ENCODE results near the gene TMEM89.

TMEM89 gene

DNA sequence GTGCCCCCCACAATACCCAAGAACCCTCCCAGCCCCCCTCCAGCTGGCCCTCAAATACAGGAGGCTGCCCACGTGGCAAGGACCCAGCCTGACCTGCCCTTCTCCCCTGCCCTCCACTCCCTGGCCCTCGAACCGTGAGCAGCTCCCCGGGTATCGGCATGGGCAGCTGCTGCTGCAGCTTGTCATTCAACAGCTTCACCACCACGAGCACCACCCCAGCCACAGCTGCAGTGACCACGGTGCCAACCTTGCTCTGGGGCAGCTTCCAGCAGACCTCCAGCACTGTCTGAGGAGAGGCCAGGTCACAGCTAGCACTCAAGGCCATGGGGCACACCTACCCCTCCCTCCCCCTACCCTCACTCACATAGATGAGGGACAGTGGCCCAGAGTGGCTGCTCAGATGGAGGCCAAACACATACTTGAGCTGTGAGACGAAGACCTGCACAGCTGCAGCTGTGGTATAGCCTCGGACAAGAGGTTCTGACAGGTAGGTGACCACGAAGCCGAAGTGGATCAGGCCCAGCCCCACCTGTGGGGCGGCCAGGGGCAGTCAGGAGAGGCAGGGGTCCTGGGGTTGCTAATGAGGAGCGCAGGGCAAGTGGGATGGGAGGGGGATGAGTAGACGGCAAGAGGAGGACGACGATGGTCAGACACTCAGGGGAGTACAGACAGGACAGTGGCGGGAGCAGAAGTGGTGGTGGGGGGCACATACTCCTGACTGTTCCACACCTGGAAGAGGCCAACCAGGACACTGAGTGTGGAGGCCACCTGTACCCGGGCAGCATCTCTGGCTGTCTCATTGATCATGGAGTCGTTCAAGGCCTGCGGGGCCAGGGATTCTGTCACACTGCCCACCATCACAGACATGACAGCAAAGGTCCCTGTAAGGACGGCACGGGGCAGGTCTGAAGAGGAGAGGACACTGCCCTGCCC lies 10.2 kb upstream of the TMEM89 start:
- Histone ChIP-seq H3K4me3 (ENCODE audit: insufficient read depth, low read depth, low read length, poor library complexity, severe bottlenecking) (no peak overlapping the region), H3K36me3 (ENCODE audit: control insufficient read depth, insufficient read depth, low read length) (peaks cover 13% of the 10 kb centered on the region), H3K9me3 (ENCODE audit: control insufficient read depth, low read length) (no peaks in the 10 kb centered on the region), H3K27ac (ENCODE audit: insufficient read depth, low read length, poor library complexity, severe bottlenecking) (no peak overlapping the region), H3K27me3 (replicated peaks; ENCODE audit: control insufficient read depth, insufficient read depth, low read length, poor library complexity, severe bottlenecking) (no peaks in the 10 kb centered on the region), H3K4me1 (ENCODE audit: control insufficient read depth, insufficient read depth, low read length, poor library complexity, severe bottlenecking) (peaks cover 7% of the 10 kb centered on the region)
- DNase-seq, result no peak

DNA sequence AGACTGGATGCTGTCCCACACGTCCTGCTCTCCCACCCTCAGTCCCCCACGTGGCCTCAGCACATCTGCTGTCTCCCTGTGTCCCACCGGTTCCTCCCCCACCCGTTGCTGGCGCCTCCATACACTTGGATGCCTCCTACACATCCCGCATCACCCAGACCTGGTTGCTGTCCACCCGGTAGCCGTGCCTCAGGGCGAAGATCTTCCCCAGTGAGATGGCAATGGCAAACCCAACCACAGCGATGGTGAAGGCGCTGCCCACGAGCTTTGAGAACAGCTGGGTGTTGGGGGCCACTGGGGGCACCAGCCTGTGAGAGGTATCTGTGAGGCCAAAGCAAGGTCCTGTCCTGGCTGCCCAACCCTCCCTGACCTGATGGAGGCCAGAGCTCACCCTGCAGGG lies 9.3 kb upstream of the TMEM89 start:
- Histone ChIP-seq H3K27ac (ENCODE audit: insufficient read depth, low read length, poor library complexity, severe bottlenecking) (no peak overlapping the region), H3K36me3 (ENCODE audit: control insufficient read depth, insufficient read depth, low read length) (peaks cover 15% of the 10 kb centered on the region), H3K4me1 (ENCODE audit: control insufficient read depth, insufficient read depth, low read length, poor library complexity, severe bottlenecking) (peaks cover 1% of the 10 kb centered on the region), H3K27me3 (replicated peaks; ENCODE audit: control insufficient read depth, insufficient read depth, low read length, poor library complexity, severe bottlenecking) (no peaks in the 10 kb centered on the region), H3K9me3 (ENCODE audit: control insufficient read depth, low read length) (no peaks in the 10 kb centered on the region), H3K4me3 (ENCODE audit: insufficient read depth, low read depth, low read length, poor library complexity, severe bottlenecking) (no peak overlapping the region)
- no peak for DNase-seq

DNA sequence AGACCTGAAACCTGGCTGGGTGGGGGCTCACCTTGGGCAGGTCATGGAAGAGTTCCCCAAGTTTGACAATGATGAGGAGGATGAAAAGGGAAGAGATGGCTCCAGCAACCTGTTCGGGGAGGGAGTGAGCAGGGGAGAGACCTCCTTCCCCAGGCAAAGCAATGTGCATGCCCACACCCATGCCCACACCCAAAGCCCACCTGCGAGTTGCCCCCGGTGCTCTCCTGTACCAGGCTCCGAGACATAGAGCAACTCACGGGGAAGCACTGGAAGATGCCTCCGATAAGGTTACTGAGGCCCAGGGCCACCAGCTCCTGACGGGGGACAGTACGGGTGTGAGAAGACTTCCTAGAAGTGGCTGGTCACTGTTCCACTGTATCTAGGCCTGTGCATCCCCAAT lies 8.8 kb upstream of the TMEM89 start:
- H3K4me3 ChIP-seq (ENCODE audit: insufficient read depth, low read depth, low read length, poor library complexity, severe bottlenecking), result no peak overlapping the region
- DNase-seq, result no peak
- H3K36me3 ChIP-seq (ENCODE audit: control insufficient read depth, insufficient read depth, low read length), result peaks cover 15% of the 10 kb centered on the region
- H3K27me3 ChIP-seq (replicated peaks; ENCODE audit: control insufficient read depth, insufficient read depth, low read length, poor library complexity, severe bottlenecking), result no peaks in the 10 kb centered on the region
- no peak overlapping the region for H3K27ac ChIP-seq (ENCODE audit: insufficient read depth, low read length, poor library complexity, severe bottlenecking)
- no peaks in the 10 kb centered on the region for H3K4me1 ChIP-seq (ENCODE audit: control insufficient read depth, insufficient read depth, low read length, poor library complexity, severe bottlenecking)
- no peaks in the 10 kb centered on the region for H3K9me3 ChIP-seq (ENCODE audit: control insufficient read depth, low read length)

GRCh38 chr3:48629894-48630293 lies 8.3 kb upstream of the TMEM89 start:
- no peaks in the 10 kb centered on the region for H3K27me3 ChIP-seq (replicated peaks; ENCODE audit: control insufficient read depth, insufficient read depth, low read length, poor library complexity, severe bottlenecking)
- no peak overlapping the region for H3K4me3 ChIP-seq (ENCODE audit: insufficient read depth, low read depth, low read length, poor library complexity, severe bottlenecking)
- H3K4me1 ChIP-seq (ENCODE audit: control insufficient read depth, insufficient read depth, low read length, poor library complexity, severe bottlenecking), result no peaks in the 10 kb centered on the region
- H3K27ac ChIP-seq (ENCODE audit: insufficient read depth, low read length, poor library complexity, severe bottlenecking), result no peak overlapping the region
- no peak for DNase-seq
- H3K9me3 ChIP-seq (ENCODE audit: control insufficient read depth, low read length), result no peaks in the 10 kb centered on the region
- peaks cover 15% of the 10 kb centered on the region for H3K36me3 ChIP-seq (ENCODE audit: control insufficient read depth, insufficient read depth, low read length)

DNA sequence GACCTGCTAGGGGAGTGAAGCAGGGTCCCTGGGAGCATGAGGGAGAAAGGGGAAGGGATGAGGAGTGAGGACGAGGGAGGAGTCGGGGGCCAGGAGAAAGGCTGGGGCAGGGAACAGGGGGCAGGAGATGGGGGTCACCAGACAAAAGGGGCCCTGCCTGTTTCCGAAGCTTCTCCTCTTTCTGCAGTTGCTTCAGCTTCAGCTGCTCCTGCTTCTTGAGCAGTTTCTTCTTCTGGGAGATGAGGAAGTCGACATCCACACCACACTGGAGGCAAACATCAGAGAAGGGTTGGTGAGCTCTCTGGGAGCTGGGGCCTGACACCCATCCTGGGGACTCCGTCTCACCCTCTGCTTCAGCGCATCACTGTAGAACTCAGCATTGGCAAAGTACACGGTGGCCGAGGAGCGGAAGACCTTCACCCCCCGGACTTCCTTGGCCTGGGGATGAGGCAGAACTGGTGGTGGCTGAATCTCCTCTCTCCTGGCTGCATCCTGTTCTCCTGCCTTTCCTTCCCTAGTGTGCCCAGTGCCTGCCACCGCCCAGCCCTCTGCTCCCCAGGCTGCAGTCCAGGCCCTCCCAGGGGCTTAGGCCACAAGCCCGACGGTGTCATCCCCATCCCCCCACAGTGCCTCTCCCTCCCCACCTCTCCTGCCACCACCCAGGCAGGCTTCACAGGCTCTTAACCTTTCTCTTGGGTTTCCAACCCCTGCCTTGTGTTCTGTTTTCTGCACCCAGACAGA lies 6.9 kb upstream of the TMEM89 start:
- DNase-seq, result no peak
- Histone ChIP-seq H3K36me3 (ENCODE audit: control insufficient read depth, insufficient read depth, low read length) (peaks cover 15% of the 10 kb centered on the region), H3K27ac (ENCODE audit: insufficient read depth, low read length, poor library complexity, severe bottlenecking) (no peak overlapping the region), H3K9me3 (ENCODE audit: control insufficient read depth, low read length) (no peaks in the 10 kb centered on the region), H3K27me3 (replicated peaks; ENCODE audit: control insufficient read depth, insufficient read depth, low read length, poor library complexity, severe bottlenecking) (no peaks in the 10 kb centered on the region), H3K4me3 (ENCODE audit: insufficient read depth, low read depth, low read length, poor library complexity, severe bottlenecking) (no peak overlapping the region), H3K4me1 (ENCODE audit: control insufficient read depth, insufficient read depth, low read length, poor library complexity, severe bottlenecking) (no peaks in the 10 kb centered on the region)

- Histone ChIP-seq H3K4me1 (ENCODE audit: control insufficient read depth, insufficient read depth, low read length, poor library complexity, severe bottlenecking) (no peaks in the 10 kb centered on the region), H3K27me3 (replicated peaks; ENCODE audit: control insufficient read depth, insufficient read depth, low read length, poor library complexity, severe bottlenecking) (no peaks in the 10 kb centered on the region), H3K27ac (ENCODE audit: insufficient read depth, low read length, poor library complexity, severe bottlenecking) (no peak overlapping the region), H3K4me3 (ENCODE audit: insufficient read depth, low read depth, low read length, poor library complexity, severe bottlenecking) (no peak overlapping the region), H3K36me3 (ENCODE audit: control insufficient read depth, insufficient read depth, low read length) (peaks cover 15% of the 10 kb centered on the region), H3K9me3 (ENCODE audit: control insufficient read depth, low read length) (no peaks in the 10 kb centered on the region)
- no peak for DNase-seq
Observed at GRCh38 chr3:48625600-48625999, 4.0 kb upstream of the TMEM89 start.

GRCh38 chr3:48624767-48625166 lies 3.2 kb upstream of the TMEM89 start:
- Histone ChIP-seq H3K9me3 (ENCODE audit: control insufficient read depth, low read length) (no peaks in the 10 kb centered on the region), H3K36me3 (ENCODE audit: control insufficient read depth, insufficient read depth, low read length) (peaks cover 15% of the 10 kb centered on the region), H3K4me3 (ENCODE audit: insufficient read depth, low read depth, low read length, poor library complexity, severe bottlenecking) (no peak overlapping the region), H3K27me3 (replicated peaks; ENCODE audit: control insufficient read depth, insufficient read depth, low read length, poor library complexity, severe bottlenecking) (no peaks in the 10 kb centered on the region), H3K27ac (ENCODE audit: insufficient read depth, low read length, poor library complexity, severe bottlenecking) (no peak overlapping the region), H3K4me1 (ENCODE audit: control insufficient read depth, insufficient read depth, low read length, poor library complexity, severe bottlenecking) (no peaks in the 10 kb centered on the region)
- DNase-seq, result no peak

GRCh38 chr3:48623851-48624547 lies 2.4 kb upstream of the TMEM89 start:
- peaks cover 15% of the 10 kb centered on the region for H3K36me3 ChIP-seq (ENCODE audit: control insufficient read depth, insufficient read depth, low read length)
- no peaks in the 10 kb centered on the region for H3K4me1 ChIP-seq (ENCODE audit: control insufficient read depth, insufficient read depth, low read length, poor library complexity, severe bottlenecking)

DNA sequence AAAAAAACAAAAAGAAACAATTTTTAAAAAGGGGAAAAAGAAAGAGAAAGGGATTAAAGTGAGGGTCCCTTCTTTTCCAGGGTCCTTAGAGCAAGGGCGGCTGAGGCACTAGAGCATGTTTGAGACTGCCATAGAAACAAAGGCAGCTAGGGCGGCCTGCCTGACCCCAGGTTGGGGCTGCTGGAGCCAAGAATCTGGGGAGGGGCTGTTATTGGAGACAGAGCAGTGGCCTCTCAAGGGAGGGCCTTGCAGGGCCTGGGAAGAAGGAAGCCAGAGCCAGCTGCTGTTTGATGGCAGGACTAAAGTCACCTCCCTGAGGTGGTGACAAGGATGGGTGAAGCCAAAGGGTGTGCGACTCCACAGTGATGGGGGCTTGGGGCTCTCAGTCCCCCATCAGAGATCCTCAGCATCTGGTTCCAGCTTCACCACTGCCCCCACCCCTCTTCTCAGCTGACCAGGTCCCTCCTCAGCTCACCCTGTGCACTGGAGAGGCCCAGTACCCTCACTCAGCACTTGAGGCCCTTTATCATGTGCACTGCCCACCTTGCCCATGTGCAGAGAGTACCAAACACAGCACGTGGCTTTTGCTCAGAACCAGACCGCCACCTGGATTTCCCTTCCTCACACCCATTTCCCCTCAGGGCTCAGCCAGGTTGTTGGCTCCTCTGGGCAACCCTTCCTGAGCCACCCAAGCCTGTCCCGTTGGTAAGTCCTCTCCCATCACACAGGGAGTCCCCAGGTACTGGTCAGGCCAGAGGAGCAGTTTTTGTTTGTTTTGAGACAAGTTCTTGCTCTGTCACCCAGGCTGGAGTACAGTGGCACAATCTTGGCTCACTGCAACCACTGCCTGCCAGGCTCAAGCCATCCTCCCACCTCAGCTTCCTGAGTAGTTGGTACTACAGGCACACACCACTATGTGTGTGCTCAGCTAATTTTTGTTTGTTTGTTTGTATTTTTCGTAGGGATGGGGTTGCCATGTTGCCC lies 1.7 kb downstream of the TMEM89 start:
- Histone ChIP-seq H3K4me3 (ENCODE audit: insufficient read depth, low read depth, low read length, poor library complexity, severe bottlenecking) (no peak overlapping the region), H3K4me1 (ENCODE audit: control insufficient read depth, insufficient read depth, low read length, poor library complexity, severe bottlenecking) (no peaks in the 10 kb centered on the region), H3K9me3 (ENCODE audit: control insufficient read depth, low read length) (no peaks in the 10 kb centered on the region), H3K36me3 (ENCODE audit: control insufficient read depth, insufficient read depth, low read length) (no peaks in the 10 kb centered on the region), H3K27me3 (replicated peaks; ENCODE audit: control insufficient read depth, insufficient read depth, low read length, poor library complexity, severe bottlenecking) (no peaks in the 10 kb centered on the region), H3K27ac (ENCODE audit: insufficient read depth, low read length, poor library complexity, severe bottlenecking) (no peak overlapping the region)
- DNase-seq, result no peak

More at GRCh38 chr3:48623851-48624547, 2.4 kb upstream of the TMEM89 start:
- no peak for DNase-seq
- Histone ChIP-seq H3K4me3 (ENCODE audit: insufficient read depth, low read depth, low read length, poor library complexity, severe bottlenecking) (no peak overlapping the region), H3K27me3 (replicated peaks; ENCODE audit: control insufficient read depth, insufficient read depth, low read length, poor library complexity, severe bottlenecking) (no peaks in the 10 kb centered on the region), H3K27ac (ENCODE audit: insufficient read depth, low read length, poor library complexity, severe bottlenecking) (no peak overlapping the region), H3K9me3 (ENCODE audit: control insufficient read depth, low read length) (no peaks in the 10 kb centered on the region)

All from effector memory CD4-positive, alpha-beta T cell (primary cell).